Stimulated activated CD4-positive, alpha-beta T cell treated with anti-CD3 and anti-CD28 coated beads, Interleukin-4, amount 100 ng/mL, for 24 hours (primary cell): ENCODE data around the gene VPS37C.

Experiments
- DNase-seq: peaks from one replicate; pipeline ENCODE4 v3.0.0-alpha.2; 2020

Gene VPS37C

GRCh38 chr11:61131586-61131985, 29.6 kb downstream of the VPS37C start:
- no peak for DNase-seq

- no peak for DNase-seq
Measured at GRCh38 chr11:61131186-61131585, 30.0 kb downstream of the VPS37C start.

- DNase-seq, result peak; percentile 93
Measured at GRCh38 chr11:61129639-61130523, 31.3 kb downstream of the VPS37C start.

GRCh38 chr11:61128947-61129638, 32.1 kb downstream of the VPS37C start:
- no peak for DNase-seq

- DNase-seq, result no peak
Measured at GRCh38 chr11:61127991-61128390, 33.2 kb downstream of the VPS37C start.

DNA sequence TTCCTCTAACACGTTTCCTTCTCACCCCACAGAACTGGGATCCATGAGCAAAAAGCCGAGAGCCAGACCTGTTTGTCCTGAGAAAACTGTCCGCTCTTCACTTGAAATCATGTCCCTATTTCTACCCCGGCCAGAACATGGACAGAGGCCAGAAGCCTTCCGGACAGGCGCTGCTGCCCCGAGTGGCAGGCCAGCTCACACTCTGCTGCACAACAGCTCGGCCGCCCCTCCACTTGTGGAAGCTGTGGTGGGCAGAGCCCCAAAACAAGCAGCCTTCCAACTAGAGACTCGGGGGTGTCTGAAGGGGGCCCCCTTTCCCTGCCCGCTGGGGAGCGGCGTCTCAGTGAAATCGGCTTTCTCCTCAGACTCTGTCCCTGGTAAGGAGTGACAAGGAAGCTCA, 35.0 kb downstream of the VPS37C start:
- DNase-seq, result no peak

DNA sequence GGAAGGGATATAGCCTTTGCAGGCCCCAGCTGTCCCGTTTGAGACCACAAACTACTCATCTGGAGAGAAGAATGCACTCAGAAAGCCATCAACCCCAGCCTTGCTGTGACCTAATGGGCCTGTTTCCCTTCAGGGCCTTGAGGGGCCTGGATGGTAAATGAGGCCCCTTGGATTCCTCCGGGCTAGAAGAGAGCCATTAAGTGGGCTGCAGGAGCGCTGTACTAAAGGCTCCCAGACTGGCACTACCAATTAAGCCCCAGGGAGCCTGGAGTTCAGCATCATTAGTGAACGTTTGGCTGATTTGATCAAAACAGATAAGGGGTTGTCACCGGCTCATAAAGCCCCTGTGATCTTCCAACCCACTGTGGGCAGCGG, 35.9 kb downstream of the VPS37C start:
- no peak for DNase-seq

- DNase-seq, result no peak
Measured at GRCh38 chr11:61124574-61125309, 36.5 kb downstream of the VPS37C start.

GRCh38 chr11:61123775-61124571, 37.3 kb downstream of the VPS37C start:
- DNase-seq, result no peak

DNA sequence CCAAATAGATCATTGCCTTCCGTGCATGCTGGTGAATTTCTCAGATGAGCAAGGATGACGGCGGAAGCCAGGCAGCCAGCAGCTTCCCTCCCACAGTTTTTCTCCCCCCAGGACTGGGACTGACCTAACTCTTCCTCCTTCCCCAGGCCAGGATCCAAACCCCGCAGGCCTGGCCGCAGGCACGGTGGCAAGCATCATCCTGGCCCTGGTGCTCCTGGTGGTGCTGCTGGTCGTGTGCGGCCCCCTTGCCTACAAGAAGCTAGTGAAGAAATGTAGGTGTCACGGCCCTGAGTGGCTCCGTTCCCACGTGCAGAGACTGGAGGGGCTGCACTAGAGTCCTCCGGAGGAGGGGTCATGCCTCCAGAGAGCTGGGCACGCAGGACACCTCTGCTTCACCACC, 38.5 kb downstream of the VPS37C start:
- DNase-seq, result no peak

DNA sequence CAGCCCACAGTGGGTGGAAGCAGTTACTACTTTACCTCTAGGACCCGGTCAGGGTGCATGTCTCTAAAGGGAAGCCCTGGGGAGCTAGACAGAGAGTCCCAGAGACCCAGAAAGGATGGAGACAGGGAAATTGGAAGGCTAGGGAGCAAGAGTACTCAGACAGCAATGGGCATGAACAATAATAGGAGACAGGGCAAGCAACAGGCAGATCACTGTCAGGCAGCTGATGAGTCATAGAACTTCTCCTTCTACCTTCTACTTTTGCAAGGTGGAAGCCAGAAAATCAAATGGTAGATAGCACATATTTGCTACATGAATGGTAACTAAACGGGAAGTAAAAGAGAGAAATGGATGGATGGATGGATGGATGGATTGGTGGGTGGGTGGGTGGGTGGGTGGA, 39.3 kb downstream of the VPS37C start:
- DNase-seq, result no peak

DNA sequence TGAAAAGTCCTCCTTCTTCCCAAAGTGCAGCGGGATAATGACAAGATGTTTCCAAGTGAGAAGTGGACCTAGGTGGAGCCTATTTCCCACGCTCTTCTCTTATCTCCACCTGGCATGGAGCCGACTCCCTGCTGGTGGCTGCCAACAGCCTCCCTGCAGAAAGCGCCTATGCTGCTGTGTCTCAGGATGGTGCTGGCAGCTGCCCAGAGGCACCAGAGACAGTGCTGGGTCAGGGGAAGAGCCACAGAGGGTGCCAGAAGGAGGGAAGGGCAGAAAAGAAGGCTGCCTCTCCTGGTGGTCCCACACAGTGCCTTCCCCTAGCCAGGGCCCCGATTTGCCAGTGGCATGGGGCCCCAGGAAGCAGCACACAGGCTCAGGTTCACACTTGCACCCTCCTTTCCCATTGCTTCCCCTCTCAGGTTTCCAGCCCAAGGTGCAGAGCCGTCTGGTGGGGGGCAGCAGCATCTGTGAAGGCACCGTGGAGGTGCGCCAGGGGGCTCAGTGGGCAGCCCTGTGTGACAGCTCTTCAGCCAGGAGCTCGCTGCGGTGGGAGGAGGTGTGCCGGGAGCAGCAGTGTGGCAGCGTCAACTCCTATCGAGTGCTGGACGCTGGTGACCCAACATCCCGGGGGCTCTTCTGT, 39.9 kb downstream of the VPS37C start:
- DNase-seq, result no peak

DNA sequence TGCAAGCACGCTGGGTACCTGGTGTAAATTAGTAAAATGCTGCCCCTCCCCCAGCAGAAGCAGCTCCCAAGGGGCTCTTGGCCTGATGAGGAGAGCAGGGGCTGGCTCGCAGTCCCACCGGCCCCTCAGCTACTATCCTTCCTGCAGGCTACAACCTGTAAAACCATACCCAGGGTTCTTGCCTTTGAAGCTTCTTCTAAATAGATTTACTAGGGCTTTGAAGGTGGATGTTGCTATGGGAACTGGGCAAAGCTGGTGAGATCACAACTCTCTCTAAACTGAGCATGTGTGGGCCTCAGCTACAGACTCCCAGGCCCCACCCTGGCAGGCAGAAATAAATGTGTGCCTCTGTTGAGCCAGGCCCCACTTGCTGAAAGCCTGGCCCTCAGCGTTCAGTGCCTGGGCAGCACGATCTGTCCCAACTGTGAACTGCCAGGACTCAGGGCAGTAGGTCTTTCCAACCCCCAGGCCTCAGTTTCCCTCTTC, 40.5 kb downstream of the VPS37C start:
- peak; percentile 39 for DNase-seq

GRCh38 chr11:61120099-61120705, 41.0 kb downstream of the VPS37C start:
- no peak for DNase-seq

DNA sequence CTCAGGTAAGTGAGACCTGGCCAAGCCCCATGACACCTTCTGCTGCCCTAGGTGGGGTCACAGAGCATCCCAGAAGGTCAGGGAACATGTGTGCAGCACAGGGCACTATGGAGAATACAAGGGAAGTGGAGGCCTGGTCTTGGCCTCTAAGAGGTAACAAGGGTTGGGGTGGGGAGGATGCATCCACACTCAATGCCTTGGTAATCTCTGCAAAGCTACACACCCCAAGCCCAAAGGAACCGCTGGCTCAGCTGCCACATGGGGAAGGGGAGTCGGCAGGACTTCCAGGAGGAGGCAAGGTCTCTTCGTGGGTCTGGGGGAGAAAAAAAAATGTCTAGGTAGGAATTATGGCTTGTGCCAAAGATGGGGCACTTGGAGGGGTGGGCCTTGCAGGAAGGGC, 41.7 kb downstream of the VPS37C start:
- DNase-seq, result no peak

- DNase-seq, result no peak
Measured at GRCh38 chr11:61119055-61119454, 42.2 kb downstream of the VPS37C start.

- DNase-seq, result no peak
Measured at GRCh38 chr11:61118406-61118805, 42.8 kb downstream of the VPS37C start.

GRCh38 chr11:61118004-61118403, 43.2 kb downstream of the VPS37C start:
- no peak for DNase-seq

- no peak for DNase-seq
Measured at GRCh38 chr11:61117168-61117520, 44.1 kb downstream of the VPS37C start.

DNA sequence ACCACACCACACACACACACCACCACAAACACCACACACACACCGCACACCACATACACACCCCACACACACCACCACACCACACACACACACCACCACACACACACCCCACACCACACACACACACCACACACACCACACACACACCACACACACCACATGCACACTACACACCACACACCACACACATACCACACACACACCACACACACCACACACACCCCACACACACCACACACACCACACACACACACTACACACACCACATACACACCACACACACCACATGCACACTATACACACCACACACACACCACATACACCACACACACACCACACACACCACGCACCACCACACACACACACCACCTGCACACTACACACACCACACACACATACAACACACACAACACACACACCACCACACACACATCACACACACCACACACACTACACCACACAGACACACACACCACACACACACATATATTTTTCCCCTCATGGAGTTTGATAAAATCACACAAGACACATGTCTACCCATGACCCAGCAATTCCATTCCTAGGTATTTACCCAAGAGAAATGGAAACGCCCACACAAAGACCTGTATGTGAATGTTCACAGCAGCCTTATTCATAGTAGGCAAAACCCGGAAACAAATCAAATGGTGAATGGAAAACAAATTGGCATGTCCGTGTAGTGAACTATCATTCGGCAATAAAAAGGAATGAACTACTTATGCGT, 44.6 kb downstream of the VPS37C start:
- DNase-seq, result peak; percentile 53
